HG02763 (cell line): ENCODE results near the gene DSTYK.
"Not testable (repeated sequence)": the region's sequence is repeated elsewhere in the genome, so short reads cannot be mapped to it uniquely, and the experiment has no call there.

Experiments
- ATAC-seq: cut with Tn5 transposase; IDR thresholded peaks from one replicate; pipeline ENCODE4 v1.9.1; 2021; ENCODE audit warnings: mild to moderate bottlenecking, moderate library complexity; ENCODE audit not compliant: unreplicated experiment

Gene DSTYK

DNA sequence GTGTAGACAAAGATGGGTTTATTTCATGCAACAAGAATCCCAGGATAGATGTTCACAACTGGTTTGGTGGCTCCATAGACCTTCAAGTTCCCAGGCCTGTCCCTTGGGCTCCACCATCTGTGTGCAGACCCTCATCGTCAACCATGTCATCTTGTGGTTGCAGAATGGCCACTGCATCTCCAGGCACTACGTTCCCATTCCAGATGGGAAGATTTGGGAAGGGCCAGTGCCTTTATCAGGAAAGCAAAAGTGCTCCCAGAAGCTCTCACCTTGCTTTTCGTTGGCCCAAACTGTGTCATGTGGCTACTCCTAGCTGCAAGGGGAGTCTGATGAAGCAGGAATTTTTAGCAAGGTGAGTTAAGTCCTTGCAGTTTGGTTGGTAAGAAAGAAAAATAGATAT, 29.1 kb upstream of the DSTYK start:
- ATAC-seq = no peak

GRCh38 chr1:205240118-205240517, 28.6 kb upstream of the DSTYK start:
- no peak for ATAC-seq

- no peak for ATAC-seq
Measured at GRCh38 chr1:205239078-205239477, 27.6 kb upstream of the DSTYK start.

GRCh38 chr1:205237526-205238484, 26.3 kb upstream of the DSTYK start:
- ATAC-seq = no peak

DNA sequence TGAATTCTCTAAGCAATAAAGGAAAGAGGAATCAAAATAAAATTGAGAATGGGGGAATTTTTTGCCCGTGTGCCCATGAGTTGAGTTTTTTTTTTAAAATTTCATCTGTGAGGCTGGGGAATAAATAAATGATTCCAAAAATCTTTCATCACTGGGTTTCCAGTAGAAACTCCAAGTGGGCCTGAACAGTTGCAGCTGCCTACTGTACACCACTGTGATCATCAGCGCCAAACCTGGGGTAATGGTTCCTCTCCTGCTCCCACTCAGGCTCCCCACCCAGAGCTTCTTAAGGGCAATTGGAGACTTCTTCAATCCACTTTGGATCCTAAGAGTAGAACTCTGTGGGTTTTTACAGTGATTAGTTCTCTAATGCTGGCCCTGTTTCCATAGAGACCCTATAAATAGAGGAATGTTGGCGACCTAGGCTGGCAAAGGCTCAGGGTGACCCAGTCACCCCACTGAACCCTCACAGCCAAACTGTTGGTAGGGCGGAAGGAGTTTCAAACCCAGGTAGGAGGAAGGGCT, 25.5 kb upstream of the DSTYK start:
- ATAC-seq = no peak

- no peak for ATAC-seq
Measured at GRCh38 chr1:205236526-205236925, 25.0 kb upstream of the DSTYK start.

- no peak for ATAC-seq
Measured at GRCh38 chr1:205235951-205236350, 24.4 kb upstream of the DSTYK start.

DNA sequence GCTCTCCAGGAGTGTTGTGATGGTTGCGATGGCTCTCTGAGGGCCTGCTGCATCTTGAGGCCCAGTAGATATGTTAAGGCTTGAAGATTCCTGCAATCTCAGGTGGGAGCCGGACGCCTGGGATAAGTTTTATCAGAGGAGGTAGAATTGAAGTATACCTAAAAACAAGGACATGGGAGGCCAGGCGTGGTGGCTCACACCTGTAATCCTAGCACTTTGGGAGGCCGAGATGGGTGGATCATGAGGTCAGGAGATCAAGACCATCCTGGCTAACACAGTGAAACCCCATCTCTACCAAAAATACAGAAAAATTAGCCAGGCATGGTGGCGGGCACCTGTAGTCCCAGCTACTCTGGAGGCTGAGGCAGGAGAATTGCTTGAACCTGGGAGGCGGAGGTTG, 22.5 kb upstream of the DSTYK start:
- not testable (repeated sequence) for ATAC-seq

DNA sequence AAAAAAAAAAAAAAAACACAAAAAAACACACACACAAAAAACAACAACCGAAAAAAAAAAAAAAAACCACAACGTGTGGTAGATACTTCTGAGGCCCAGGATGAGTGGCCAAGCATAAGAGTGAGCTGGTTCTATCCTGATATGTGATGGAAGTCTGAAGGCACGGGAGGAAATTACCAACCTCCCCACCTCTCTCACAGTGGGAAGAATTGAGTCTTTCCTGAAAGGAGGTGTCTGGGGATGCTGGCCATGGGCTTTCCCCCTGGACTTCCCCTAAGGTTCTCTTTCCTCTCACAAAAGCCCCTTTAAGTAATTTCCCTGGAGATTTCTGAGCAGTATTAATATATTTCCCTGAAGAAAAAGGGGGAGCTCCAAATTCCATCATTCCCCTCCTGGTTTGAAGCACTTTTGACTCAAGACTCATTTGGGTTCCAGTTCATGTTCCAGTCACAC, 21.5 kb upstream of the DSTYK start:
- no peak for ATAC-seq

DNA sequence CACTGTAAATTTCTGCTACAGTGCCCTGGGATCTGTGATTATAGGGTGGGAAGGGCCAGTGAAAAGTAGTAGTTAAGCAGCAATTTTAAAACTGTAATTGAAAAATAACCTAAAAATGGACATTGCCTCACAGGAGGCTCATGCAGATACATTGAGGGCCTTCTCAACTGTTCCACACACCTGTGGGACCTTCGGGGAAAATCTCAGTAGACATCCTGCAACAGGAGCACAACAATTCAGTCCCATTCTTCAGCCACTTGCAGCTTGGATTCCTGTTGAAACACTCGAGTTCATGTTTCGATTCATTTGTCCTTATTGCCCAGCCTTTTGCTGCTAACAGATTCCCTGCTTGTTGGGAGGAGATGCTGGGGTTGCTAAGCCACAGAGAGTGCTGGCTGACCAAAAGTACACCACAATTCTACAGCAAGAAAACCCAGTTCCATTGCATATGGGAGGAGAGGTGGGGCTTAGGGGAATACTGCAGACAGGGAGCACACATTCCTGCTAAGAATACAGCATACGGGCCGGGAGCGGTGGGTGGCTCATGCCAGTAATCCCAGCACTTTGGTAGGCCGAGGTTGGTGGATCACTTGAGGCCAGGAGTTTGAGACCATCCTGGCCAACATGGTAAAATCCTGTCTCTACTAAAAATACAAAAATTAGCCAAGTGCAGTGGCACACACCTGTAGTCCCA, 20.8 kb upstream of the DSTYK start:
- no peak for ATAC-seq

- no peak for ATAC-seq
Measured at GRCh38 chr1:205230982-205231381, 19.5 kb upstream of the DSTYK start.

DNA sequence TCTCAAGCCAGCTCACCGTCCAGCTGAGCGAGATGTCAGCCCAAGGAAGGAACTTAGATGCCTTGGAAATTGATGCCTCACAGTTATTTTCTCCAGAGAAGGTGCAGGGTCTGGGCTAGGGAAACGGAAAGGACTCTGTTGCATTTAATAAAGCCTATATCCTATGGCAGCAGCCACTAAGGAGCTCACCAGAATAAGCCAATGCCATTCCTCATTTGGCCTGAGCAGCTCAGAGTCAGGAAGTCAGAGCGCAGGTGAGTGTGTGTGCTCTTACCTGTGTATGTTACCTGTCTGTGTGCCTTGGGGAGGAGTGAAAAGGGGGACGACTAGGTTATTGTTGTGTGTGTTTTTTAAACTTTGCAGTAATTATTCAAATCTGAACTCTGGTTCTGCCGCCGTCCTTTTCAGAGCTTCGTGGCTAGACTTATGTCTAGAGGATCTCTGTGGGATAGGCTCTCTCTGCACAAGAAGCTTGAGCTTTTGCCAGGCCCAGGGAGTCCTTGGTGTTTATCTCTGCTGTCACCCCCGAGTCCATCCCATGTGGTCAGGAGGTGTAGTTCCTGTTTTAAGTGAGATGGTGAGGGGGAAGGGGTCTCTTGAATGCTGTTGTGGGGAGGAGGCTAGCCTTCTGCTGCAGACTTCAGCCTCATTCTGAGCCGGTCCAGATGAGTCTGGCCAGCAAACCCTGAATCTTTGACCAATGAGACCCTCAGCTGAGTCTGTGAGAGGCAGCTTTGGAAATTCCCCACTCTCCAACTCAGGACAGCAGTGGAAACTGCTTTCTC, 18.6 kb upstream of the DSTYK start:
- ATAC-seq = no peak

GRCh38 chr1:205229399-205229871, 17.9 kb upstream of the DSTYK start:
- no peak for ATAC-seq

- no peak for ATAC-seq
Measured at GRCh38 chr1:205228093-205228521, 16.6 kb upstream of the DSTYK start.

DNA sequence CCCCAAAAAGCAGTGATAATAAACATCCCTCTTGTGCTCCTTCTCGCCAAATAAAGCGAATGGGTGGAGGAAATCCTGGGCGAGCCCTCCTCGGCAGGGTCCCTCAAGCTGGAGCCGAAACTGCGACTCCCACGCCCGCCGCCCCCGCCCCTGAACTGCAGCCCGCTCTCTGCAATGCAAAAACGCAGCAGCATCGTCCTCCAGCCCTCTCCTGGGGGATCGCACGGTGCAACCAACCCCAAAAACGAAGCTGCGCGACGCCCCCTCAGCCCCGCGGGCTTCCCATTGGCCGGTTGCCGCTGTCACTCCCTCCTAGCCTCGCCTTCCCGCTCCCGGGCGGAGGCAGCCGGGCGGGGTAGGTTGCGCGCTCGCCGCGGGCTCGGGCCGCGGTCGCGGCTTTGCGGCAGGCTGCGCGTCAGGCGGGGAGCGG, 16.1 kb upstream of the DSTYK start, which contains the start of gene TMCC2:
TSS of gene TMCC2 (plus strand) at position 363 of the 430 bp plus-strand sequence. CDS start 619 bp downstream, outside the sequence.
- ATAC-seq = no peak

- ATAC-seq = no peak
Measured at GRCh38 chr1:205226868-205227583, 15.5 kb upstream of the DSTYK start.

- ATAC-seq = no peak
Measured at GRCh38 chr1:205225901-205226765, 14.6 kb upstream of the DSTYK start.

DNA sequence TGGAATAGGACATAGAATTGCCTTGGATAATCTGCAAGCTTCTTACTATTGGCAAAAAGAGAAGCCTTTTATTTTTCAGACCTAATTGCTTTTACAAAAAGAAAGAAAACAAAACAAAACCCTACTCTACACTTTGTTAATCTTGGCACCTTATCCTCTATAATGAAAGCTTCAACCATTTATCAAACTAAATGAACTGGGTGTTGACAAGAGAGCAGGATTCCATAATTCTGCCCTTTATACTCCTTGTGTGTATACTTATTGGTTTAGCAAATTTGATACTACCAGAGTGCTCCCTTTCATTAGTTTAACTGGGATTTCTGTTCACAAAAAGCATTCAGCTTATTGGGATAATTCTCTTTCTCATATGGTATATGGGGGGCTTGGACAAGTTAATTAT, 13.2 kb upstream of the DSTYK start:
- ATAC-seq = no peak

DNA sequence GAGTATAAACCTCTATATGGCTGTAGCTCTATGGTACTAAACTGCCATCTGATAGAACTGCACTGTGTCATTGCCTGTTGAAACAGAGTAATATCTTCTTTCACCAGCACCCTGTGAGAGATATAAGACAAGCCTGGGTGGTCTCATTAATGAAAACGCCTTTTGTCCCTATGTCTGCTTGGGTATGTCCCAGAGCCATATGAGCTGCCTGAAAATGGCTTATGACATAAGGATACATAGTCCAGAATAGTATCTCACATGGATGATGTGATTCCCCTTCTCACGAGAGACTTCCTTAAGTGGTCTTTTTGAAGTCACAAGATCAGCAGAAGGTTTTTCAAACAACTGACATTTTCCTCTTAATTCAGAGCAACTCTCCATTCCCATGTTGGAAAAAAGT, 8.9 kb upstream of the DSTYK start:
- ATAC-seq = no peak
